ENCODE data around the gene DLK1.

DLK1 gene

GRCh38 chr14:100777366-100777817 is 50.7 kb downstream of the DLK1 start:
- no peak for DNase-seq (ENCODE audit: low spot score)

- DNase-seq (ENCODE audit: low spot score) = no peak
Observed at GRCh38 chr14:100777818-100778525, 51.3 kb downstream of the DLK1 start.

- DNase-seq (ENCODE audit: low spot score) = no peak
Observed at GRCh38 chr14:100778526-100778882, 51.8 kb downstream of the DLK1 start.

- no peak for DNase-seq (ENCODE audit: low spot score)
Observed at GRCh38 chr14:100778951-100779690, 52.4 kb downstream of the DLK1 start.

GRCh38 chr14:100779691-100780080 is 53.0 kb downstream of the DLK1 start:
- no peak for DNase-seq (ENCODE audit: low spot score)

- no peak for DNase-seq (ENCODE audit: low spot score)
Observed at GRCh38 chr14:100780246-100780645, 53.6 kb downstream of the DLK1 start.

GRCh38 chr14:100780646-100781355 is 54.1 kb downstream of the DLK1 start:
- DNase-seq (ENCODE audit: low spot score) = no peak

GRCh38 chr14:100781952-100782351 is 55.3 kb downstream of the DLK1 start:
- DNase-seq (ENCODE audit: low spot score) = no peak

- DNase-seq (ENCODE audit: low spot score) = no peak
Observed at GRCh38 chr14:100782516-100783320, 56.0 kb downstream of the DLK1 start.

GRCh38 chr14:100783630-100784370 is 57.1 kb downstream of the DLK1 start:
- no peak for DNase-seq (ENCODE audit: low spot score)

- no peak for DNase-seq (ENCODE audit: low spot score)
Observed at GRCh38 chr14:100784523-100785337, 58.0 kb downstream of the DLK1 start.

GRCh38 chr14:100785338-100785615 is 58.6 kb downstream of the DLK1 start:
- no peak for DNase-seq (ENCODE audit: low spot score)

GRCh38 chr14:100785626-100786025 is 58.9 kb downstream of the DLK1 start:
- no peak for DNase-seq (ENCODE audit: low spot score)

GRCh38 chr14:100786131-100786530 is 59.4 kb downstream of the DLK1 start:
- DNase-seq (ENCODE audit: low spot score) = no peak

GRCh38 chr14:100786576-100787219 is 60.0 kb downstream of the DLK1 start:
- no peak for DNase-seq (ENCODE audit: low spot score)

- DNase-seq (ENCODE audit: low spot score) = no peak
Observed at GRCh38 chr14:100787659-100788058, 61.0 kb downstream of the DLK1 start.

All from LoVo (cell line).